Spleen (tissue), 7 donors: ENCODE measurements around the gene TNFAIP3.
"Not testable (repeated sequence)": the region's sequence is repeated elsewhere in the genome, so short reads cannot be mapped to it uniquely, and the experiment has no call there.

Experiments used
- CTCF ChIP-seq, 11 experiments: fragments of 200-600 bp in 7 of 11; fragments of 450-650 bp in 4 of 11; sonication (generic) in 4 of 11; IDR thresholded peaks in 8 of 11; conservative IDR thresholded peaks in 3 of 11; 1 replicate in 7 of 11; 2 replicates in 4 of 11; pipeline versions ENCODE4 v1.4.0 to v1.8.0; 2016 to 2021; ENCODE audit warnings: antibody characterized with exemption in 11 of 11, inconsistent platforms in 4 of 11, mild to moderate bottlenecking in 1 of 11
- POLR2A ChIP-seq, 3 donors: fragments of 450-650 bp; IDR thresholded peaks; one replicate each; pipeline ENCODE4 v1.5.1; 2017; ENCODE audit warnings: antibody characterized with exemption in 3 of 3, mild to moderate bottlenecking in 1 of 3
- POLR2AphosphoS5 ChIP-seq, 3 donors: sonication (generic); formaldehyde crosslinking; IDR thresholded peaks; one replicate each; pipeline ENCODE4 v1.5.1; 2017; ENCODE audit warnings: antibody characterized with exemption in 3 of 3
- donor health status: DM: no; HTN: no; CAD: no; lungs with moderate emphysema.
- donor health status: DM: no; HTN: no; CAD: no.
- donor health status: DM: no; HTN: no; CAD: no.

DNA sequence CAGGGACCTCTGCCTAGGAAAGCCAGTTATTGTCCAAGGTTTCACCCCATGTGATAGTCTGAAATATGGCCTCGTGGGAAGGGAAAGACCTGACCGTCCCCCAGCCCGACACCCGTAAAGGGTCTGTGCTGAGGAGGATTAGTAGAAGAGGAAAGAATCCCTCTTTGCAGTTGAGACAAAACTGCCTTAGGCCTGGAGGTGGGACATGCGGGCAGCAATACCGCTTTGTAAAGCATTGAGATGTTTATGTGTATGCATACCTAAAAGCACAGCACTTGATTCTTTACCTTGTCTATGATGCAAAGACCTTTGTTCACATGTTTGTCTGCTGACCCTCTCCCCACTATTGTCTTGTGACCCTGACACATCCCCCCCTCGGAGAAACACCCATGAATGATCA is 22.3 kb upstream of the TNFAIP3 start:
- TF ChIP-seq POLR2AphosphoS5 (IDR thresholded peaks at IDR 0.05); CTCF (IDR thresholded peaks at IDR 0.05 in 8 of 11, conservative IDR thresholded peaks at IDR 0.05 in 3 of 11); POLR2A (IDR thresholded peaks at IDR 0.05): not testable (repeated sequence)
